ENCODE results near the gene ANKMY2.

DNA sequence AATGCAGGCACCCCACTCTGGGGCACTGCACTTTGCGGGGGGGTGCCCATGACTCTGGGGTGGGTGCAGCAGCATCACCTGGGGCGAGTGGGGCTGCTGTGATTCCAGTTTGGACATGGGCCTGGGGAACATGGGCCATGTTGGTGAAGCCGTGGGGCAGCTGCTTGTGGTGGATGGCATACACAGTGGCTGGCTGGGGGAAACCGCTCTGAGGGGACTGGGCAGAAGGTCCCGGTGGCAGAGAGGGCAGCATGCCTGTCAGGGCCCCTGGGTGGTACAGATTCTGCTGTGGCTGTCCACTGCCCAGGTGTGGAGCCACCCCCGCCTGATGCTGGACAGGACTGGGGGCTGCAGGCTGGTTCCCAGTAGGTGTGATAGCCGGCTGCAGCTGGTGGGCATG lies 61.7 kb downstream of the ANKMY2 start:
- TF ChIP-seq, protein P1, sequence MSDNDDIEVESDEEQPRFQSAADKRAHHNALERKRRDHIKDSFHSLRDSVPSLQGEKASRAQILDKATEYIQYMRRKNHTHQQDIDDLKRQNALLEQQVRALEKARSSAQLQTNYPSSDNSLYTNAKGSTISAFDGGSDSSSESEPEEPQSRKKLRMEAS (IDR thresholded peaks at IDR 0.05; ENCODE audit: low read depth, low read length): no peak
- TF ChIP-seq, protein P2, sequence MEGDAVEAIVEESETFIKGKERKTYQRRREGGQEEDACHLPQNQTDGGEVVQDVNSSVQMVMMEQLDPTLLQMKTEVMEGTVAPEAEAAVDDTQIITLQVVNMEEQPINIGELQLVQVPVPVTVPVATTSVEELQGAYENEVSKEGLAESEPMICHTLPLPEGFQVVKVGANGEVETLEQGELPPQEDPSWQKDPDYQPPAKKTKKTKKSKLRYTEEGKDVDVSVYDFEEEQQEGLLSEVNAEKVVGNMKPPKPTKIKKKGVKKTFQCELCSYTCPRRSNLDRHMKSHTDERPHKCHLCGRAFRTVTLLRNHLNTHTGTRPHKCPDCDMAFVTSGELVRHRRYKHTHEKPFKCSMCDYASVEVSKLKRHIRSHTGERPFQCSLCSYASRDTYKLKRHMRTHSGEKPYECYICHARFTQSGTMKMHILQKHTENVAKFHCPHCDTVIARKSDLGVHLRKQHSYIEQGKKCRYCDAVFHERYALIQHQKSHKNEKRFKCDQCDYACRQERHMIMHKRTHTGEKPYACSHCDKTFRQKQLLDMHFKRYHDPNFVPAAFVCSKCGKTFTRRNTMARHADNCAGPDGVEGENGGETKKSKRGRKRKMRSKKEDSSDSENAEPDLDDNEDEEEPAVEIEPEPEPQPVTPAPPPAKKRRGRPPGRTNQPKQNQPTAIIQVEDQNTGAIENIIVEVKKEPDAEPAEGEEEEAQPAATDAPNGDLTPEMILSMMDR (IDR thresholded peaks at IDR 0.05; ENCODE audit: low read depth, low read length): no peak
- TF ChIP-seq MYC (IDR thresholded peaks at IDR 0.05; ENCODE audit: low read depth, low read length) (no peak), POLR2A (IDR thresholded peaks at IDR 0.05; ENCODE audit: extremely low read depth, insufficient read length) (no peak)

Data from NB4 (cell line).